HepG2 (cell line): ENCODE measurements around the gene VANGL2. TPM values are rescaled to one million over a fixed set of nuclear protein-coding genes. Genes with fewer than 3 reads are reported as not detected.

Source experiments
- ATAC-seq: fragments of 200-7000 bp; cut with Tn5 transposase; 3 replicates; pipeline ENCODE4 v1.9.1; 2020; ENCODE audit warnings: mild to moderate bottlenecking, moderate library complexity
- BruUV-seq: library from RNA; stranded (reverse); fragments of 400-500 nt; replicated peaks from 2 replicates; lab custom pipeline; 2021; lab: Mats Ljungman, UMichigan
- CTCF ChIA-PET: fragments of 300-600 bp; formaldehyde crosslinking; extraction: SDS; loops from one replicate; lab custom pipeline; 2021; ENCODE audit warnings: low total read pairs, inconsistent platforms, low intra/inter-chr PET ratio; lab: Yijun Ruan, JAX
- POLR2A ChIA-PET: fragments of 350-600 bp; sonication (Branson Sonifier 250); formaldehyde crosslinking; loops from one replicate; lab custom pipeline; 2020; ENCODE audit warnings: antibody characterized with exemption, inconsistent platforms; lab: Yijun Ruan, JAX
- DNase-seq: peaks from one replicate; pipeline ENCODE4 v3.0.0-alpha.2; 2015; ENCODE audit warnings: low spot score
- FAIRE-seq: peaks from 3 replicates; lab custom pipeline; 2011; peaks lifted over from hg19 to GRCh38; lab: Jason Lieb, UNC
- H2AFZ ChIP-seq: one replicate; pipeline ENCODE4 v1.6.1; 2011; ENCODE audit warnings: low read length, inconsistent platforms
- H3K27ac ChIP-seq: fragments of 300-600 bp; 3 replicates; pipeline ENCODE4 v1.8.0; 2011; ENCODE audit warnings: mixed run types, mild to moderate bottlenecking, mixed read lengths, low read length, inconsistent platforms; ENCODE audit not compliant: insufficient read depth; ENCODE audit errors: extremely low read length
- H3K27me3 ChIP-seq, 2 experiments: fragments of 200-600 bp in 1 of 2; 2 replicates in 1 of 2; 3 replicates in 1 of 2; pipeline versions ENCODE4 v1.6.0 to v1.8.0; 2011; ENCODE audit warnings: low read length in 2 of 2, mild to moderate bottlenecking in 2 of 2, moderate library complexity in 2 of 2, inconsistent platforms in 1 of 2; ENCODE audit not compliant: insufficient read depth in 2 of 2, control insufficient read depth in 1 of 2
- H3K36me3 ChIP-seq, 2 experiments: fragments of 200-600 bp in 1 of 2; replicated peaks in 1 of 2; 2 replicates in 1 of 2; 3 replicates in 1 of 2; pipeline versions ENCODE4 v1.5.1 to v1.8.0; 2011; ENCODE audit warnings: low read length in 2 of 2, inconsistent platforms in 1 of 2; ENCODE audit not compliant: insufficient read depth in 2 of 2, control insufficient read depth in 1 of 2
- H3K4me1 ChIP-seq: 2 replicates; pipeline ENCODE4 v1.5.1; 2012; ENCODE audit warnings: low read length, inconsistent platforms; ENCODE audit not compliant: insufficient read depth
- H3K4me2 ChIP-seq: 2 replicates; pipeline ENCODE4 v1.6.0; 2011; ENCODE audit warnings: low read depth, low read length, inconsistent platforms
- H3K4me3 ChIP-seq, 3 experiments: fragments of 200-600 bp in 1 of 3; sonication (generic), shearing (Covaris generic) in 1 of 3; replicated peaks in 1 of 3; 2 replicates each; pipeline ENCODE4 v1.5.1; 2011 to 2016; ENCODE audit warnings: low read length in 3 of 3, inconsistent platforms in 2 of 3, low read depth in 2 of 3, mild to moderate bottlenecking in 2 of 3, control low read depth in 1 of 3, mixed read lengths in 1 of 3; ENCODE audit not compliant: insufficient read depth in 1 of 3
- H3K79me2 ChIP-seq: one replicate; pipeline ENCODE4 v1.6.1; 2011; ENCODE audit warnings: low read length, inconsistent platforms; ENCODE audit not compliant: insufficient read depth
- H3K9ac ChIP-seq: 2 replicates; pipeline ENCODE4 v1.6.0; 2011; ENCODE audit warnings: mild to moderate bottlenecking, low read depth, low read length, inconsistent platforms; ENCODE audit not compliant: insufficient read depth
- H3K9me3 ChIP-seq: 2 replicates; pipeline ENCODE4 v1.5.1; 2012; ENCODE audit warnings: mild to moderate bottlenecking, low read length
- H4K20me1 ChIP-seq: 2 replicates; pipeline ENCODE4 v1.6.0; 2011; ENCODE audit warnings: inconsistent platforms, mild to moderate bottlenecking, low read length, moderate library complexity; ENCODE audit not compliant: insufficient read depth
- ARNT ChIP-seq: fragments of 450-650 bp; IDR thresholded peaks from 2 replicates; pipeline ENCODE4 v1.6.1; 2017
- CC2D1A ChIP-seq: sonication (generic); formaldehyde crosslinking; IDR thresholded peaks from 2 replicates; pipeline ENCODE4 v1.8.1; 2023; ENCODE audit warnings: mild to moderate bottlenecking, missing genetic modification reagents
- ESRRA ChIP-seq: sonication (generic); formaldehyde crosslinking; IDR thresholded peaks from 2 replicates; pipeline ENCODE4 v1.5.1; 2020; ENCODE audit warnings: mild to moderate bottlenecking, low read depth, missing genetic modification reagents
- FOXO4 ChIP-seq: sonication (generic); formaldehyde crosslinking; conservative IDR thresholded peaks from 2 replicates; pipeline ENCODE4 v1.8.1; 2023; ENCODE audit warnings: missing genetic modification reagents
- HIC2 ChIP-seq: sonication (generic); formaldehyde crosslinking; IDR thresholded peaks from 2 replicates; pipeline ENCODE4 v1.9.0; 2022; ENCODE audit warnings: low read depth, missing genetic modification reagents
- KDM4B ChIP-seq: sonication (generic); formaldehyde crosslinking; IDR thresholded peaks from 2 replicates; pipeline ENCODE4 v1.4.0; 2020; ENCODE audit warnings: missing genetic modification reagents
- NR2F6 ChIP-seq, 2 experiments: IDR thresholded peaks; 2 replicates each; pipeline ENCODE4 v1.6.1; 2016; ENCODE audit warnings: antibody characterized with exemption in 1 of 2, mild to moderate bottlenecking in 1 of 2
- SMAD9 ChIP-seq: sonication (generic); formaldehyde crosslinking; IDR thresholded peaks from 2 replicates; pipeline ENCODE4 v1.5.1; 2020; ENCODE audit warnings: mild to moderate bottlenecking, missing genetic modification reagents
- THAP9 ChIP-seq: sonication (generic); formaldehyde crosslinking; IDR thresholded peaks from 2 replicates; pipeline ENCODE4; 2020; ENCODE audit warnings: missing genetic modification reagents, mild to moderate bottlenecking, borderline replicate concordance
- ZBTB44 ChIP-seq: sonication (generic); formaldehyde crosslinking; IDR thresholded peaks from 2 replicates; pipeline ENCODE4 v1.4.0; 2020; ENCODE audit warnings: missing genetic modification reagents
- ZFP91 ChIP-seq: sonication (generic); formaldehyde crosslinking; IDR thresholded peaks from 2 replicates; pipeline ENCODE4 v1.9.0; 2022; ENCODE audit warnings: missing genetic modification reagents, mild to moderate bottlenecking, borderline replicate concordance
- ZNF326 ChIP-seq: sonication (generic); formaldehyde crosslinking; IDR thresholded peaks from 2 replicates; pipeline ENCODE4 v1.4.0; 2020; ENCODE audit warnings: missing genetic modification reagents, borderline replicate concordance
- WGBS: methylation state at CpG from one replicate; pipeline ENCODE4 v1.1.6; 2017; ENCODE audit warnings: low lambda C conversion rate; 5-methylcytosine and 5-hydroxymethylcytosine counted together
- in situ Hi-C: cut with HindIII; loops from 2 replicates; pipeline ENCODE4 v1.10.0; 2017; ENCODE audit warnings: low pct_unique_long_range_greater_than_20kb; ENCODE audit not compliant: extremely low pct_ligation_motif_present
- intact Hi-C: fragments of 100-400 bp; cut with micrococcal nuclease; formaldehyde crosslinking; loops from one replicate; pipeline ENCODE4 v1.10.0; 2022; ENCODE audit not compliant: unreplicated experiment
- polyA plus RNA-seq, 8 experiments: library from polyadenylated mRNA; depleted of rRNA in 3 of 8; stranded (reverse) in 7 of 8; unstranded in 1 of 8; fragments of >200 nt; fragmentation: Illumina TruSeq in 4 of 8; extraction: Trizol in 4 of 8; gene quantifications; 2 replicates each; pipeline versions ENCODE4 v1.2.1 to v1.2.3, GENCODE V29; 2011 to 2016; ENCODE audit warnings: low read depth in 4 of 8, missing spikeins in 1 of 8, mixed read lengths in 1 of 8; ENCODE audit not compliant: insufficient read depth in 1 of 8
- total RNA-seq, 5 experiments: library from RNA; depleted of rRNA; stranded (reverse); fragments of >200 nt; fragmentation: Illumina TruSeq; extraction: Trizol; gene quantifications; 2 replicates each; pipeline ENCODE4 v1.2.3, GENCODE V29; 2016; ENCODE audit warnings: low read depth in 1 of 5

VANGL2 gene
- total and polyA plus RNA-seq, 2 of the 13 experiments (the other 11 are each of a cell fraction or from before 2014, with no cell fraction given), result 0.09 TPM; not detected in 1

GRCh38 chr1:160369087-160369486 lies 31.3 kb upstream of the VANGL2 start (continued):
- TF ChIP-seq ZBTB44 (CRISPR knock-in tag) (no peak), NR2F6 (IDR thresholded peaks at IDR 0.05) (no peak), NR2F6 (CRISPR knock-in tag; IDR thresholded peaks at IDR 0.05) (no peak), ARNT (no peak), CC2D1A (CRISPR knock-in tag) (no peak), HIC2 (CRISPR knock-in tag) (no peak)
- TF ChIP-seq, all 625 proteins: peak for 0

GRCh38 chr1:160370561-160371345 lies 29.6 kb upstream of the VANGL2 start:
- WGBS, result 81% methylated on average over 23 of the region's 42 CpGs
- ATAC-seq (no peak), FAIRE-seq (no peak), DNase-seq (no peak)
- Histone ChIP-seq H3K79me2 (no peaks in the 10 kb centered on the region), H3K36me3 (no peaks in the 10 kb centered on the region), H3K27me3 (no peaks in the 10 kb centered on the region; a peak in 2 of 5 replicates), H3K27ac (no peak overlapping the region), H3K9ac (no peak overlapping the region), H2AFZ (no peak overlapping the region), H4K20me1 (no peaks in the 10 kb centered on the region), H3K4me3 (no peak overlapping the region), H3K4me1 (peaks cover 10% of the 10 kb centered on the region), H3K9me3 (no peaks in the 10 kb centered on the region), H3K4me2 (no peak overlapping the region)
- intact Hi-C loops, result loop anchor here (10.0 kb wide), 1 partner anchor 176 kb away; the partner anchor contains the start of gene CASQ1
- in situ Hi-C loops, result no loop called here
- POLR2A ChIA-PET, result interaction anchor here (1.1 kb wide), 1 partner anchor 13 kb away, joined by 4 read pairs; no protein-coding TSS in a partner anchor
- CTCF ChIA-PET, result no interaction called here
- BruUV-seq, result no TSS peak
- no peak for TF ChIP-seq FOXO4 (CRISPR knock-in tag)
- TF ChIP-seq THAP9 (CRISPR knock-in tag), result no peak
- TF ChIP-seq ZFP91 (CRISPR knock-in tag), result no peak
- no peak for TF ChIP-seq KDM4B (CRISPR knock-in tag)
- no peak for TF ChIP-seq ESRRA (CRISPR knock-in tag)
- no peak for TF ChIP-seq ZNF326 (CRISPR knock-in tag)
- no peak for TF ChIP-seq SMAD9
